Germinal center (tissue), 1 donor: ENCODE data around the gene EVA1A.

Experiments used
- DNase-seq: peaks from one replicate; pipeline ENCODE4 v3.0.0; 2012; ENCODE audit warnings: mixed read lengths, low spot score

The EVA1A gene

GRCh38 chr2:75540994-75541393, 19.7 kb downstream of the EVA1A start:
- DNase-seq: no peak

DNA sequence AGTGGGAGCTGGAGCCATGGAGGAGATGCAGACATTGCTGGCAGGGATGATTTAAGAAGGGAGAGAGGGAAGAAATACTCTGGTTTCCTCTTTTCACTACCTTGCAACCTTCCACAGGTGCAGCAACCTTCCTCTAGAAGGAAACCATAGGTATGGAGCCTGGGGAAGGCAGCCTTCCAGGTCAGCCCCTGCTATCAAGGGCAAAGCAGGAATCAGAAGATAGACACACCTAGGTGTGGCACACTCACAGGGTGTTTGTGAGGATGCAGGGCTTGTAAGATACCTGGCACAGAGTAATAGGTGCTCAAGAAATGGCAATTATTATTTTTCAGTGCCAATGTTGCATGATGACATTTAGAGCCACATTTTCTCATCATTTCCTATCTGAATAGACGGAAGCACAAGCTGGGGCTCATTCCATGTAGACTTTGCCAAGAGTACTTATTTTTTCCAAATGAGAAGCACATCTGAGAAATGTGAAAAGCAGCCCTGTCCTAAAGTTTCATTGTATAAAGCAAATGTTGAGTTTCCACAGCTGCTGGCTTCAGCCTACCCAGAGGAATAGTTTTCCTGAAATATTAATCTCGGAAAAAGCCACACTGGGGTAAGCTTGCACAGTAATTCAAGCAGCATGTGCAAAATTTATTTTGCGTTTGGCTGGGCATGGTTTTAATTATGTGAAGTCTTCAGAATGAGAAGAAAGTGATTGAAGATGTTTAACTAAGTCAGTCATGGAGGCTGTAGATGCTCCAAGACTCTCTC, 20.6 kb downstream of the EVA1A start:
- DNase-seq: no peak

DNA sequence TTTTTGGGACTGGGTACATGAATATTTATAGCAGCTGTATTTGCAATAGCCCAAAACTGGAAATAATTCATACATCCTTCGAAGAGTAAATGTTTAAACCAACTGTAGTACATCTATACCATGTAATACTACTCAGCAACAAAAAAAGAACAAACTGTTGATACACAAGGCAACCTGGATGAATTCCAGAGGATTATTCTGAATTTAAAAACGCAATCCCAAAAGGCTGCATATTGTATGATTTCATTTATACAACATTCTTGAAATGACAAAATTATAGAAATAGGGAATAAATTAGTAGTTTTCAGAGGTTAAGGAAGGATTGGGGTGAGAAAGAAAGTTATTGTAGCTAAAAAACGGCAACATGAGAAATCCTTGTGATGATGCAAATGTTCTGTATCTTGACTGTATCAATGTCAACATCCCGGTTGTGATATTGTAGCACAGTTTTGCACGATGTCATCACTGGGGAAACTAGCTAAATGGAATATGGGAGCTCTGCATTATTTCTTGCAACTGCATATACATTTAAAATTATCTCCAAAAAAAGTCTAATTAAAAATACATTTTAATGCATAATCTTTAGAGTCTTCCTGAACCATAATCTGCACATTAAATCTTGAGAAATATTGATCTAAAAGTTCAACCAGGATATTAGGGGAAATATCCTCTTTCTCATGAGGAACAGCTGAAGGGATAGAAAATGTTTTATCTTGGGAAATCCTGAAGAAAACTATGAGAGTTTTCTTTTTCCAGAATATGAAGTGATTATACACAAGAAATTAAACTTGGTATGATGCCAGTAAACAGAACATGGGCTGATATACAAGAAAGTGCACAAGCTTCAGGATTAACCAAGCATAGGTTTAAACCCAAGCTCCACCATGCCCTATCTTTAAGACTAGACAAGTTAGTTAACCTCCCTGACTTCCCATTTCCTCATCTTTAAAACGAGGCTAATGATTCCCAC, 21.9 kb downstream of the EVA1A start:
- DNase-seq: no peak

GRCh38 chr2:75537658-75538057, 23.1 kb downstream of the EVA1A start:
- DNase-seq: no peak

GRCh38 chr2:75533135-75533534, 27.6 kb downstream of the EVA1A start:
- no peak for DNase-seq

- DNase-seq: no peak
Measured at GRCh38 chr2:75532488-75532887, 28.3 kb downstream of the EVA1A start.

DNA sequence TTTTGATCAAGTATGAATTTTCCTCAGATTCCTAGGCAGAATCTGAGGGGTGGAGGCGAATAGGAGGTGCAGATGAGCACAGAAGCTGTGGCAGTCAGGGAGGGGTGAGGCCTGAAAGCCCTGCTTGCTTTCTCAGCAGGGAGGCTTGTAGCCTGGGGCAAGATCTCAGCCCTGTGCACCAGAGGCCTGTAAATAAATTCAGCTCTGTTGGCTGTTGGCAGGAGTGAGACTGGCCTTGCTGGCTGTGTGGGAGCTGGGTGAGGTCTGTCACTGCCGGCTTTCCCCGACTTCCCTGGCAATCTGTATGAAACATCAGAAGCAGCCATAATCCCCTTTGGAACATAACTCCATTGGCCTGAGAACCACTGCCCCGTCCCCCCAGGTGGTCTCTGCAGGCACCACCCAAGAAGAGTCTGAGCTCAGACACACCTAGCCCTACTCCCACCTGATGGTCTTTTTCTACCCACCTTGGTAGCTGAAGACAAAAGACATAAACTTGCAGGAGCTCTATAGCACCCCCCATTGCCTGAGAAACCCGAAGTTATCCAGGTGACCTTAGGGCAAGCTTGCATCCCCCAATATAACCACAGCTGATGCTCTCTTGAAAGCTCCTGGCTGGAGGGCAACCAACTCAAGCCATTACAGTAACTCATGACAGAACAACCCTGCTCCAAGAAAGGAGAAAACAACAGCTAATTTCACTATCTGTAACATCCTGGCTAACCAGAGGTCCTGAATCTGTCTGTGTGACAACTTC, 32.3 kb downstream of the EVA1A start:
- no peak for DNase-seq

- DNase-seq: no peak
Measured at GRCh38 chr2:75527676-75528075, 33.1 kb downstream of the EVA1A start.

- DNase-seq: no peak
Measured at GRCh38 chr2:75526842-75527241, 33.9 kb downstream of the EVA1A start.

- DNase-seq: no peak
Measured at GRCh38 chr2:75525434-75526310, 35.1 kb downstream of the EVA1A start.

DNA sequence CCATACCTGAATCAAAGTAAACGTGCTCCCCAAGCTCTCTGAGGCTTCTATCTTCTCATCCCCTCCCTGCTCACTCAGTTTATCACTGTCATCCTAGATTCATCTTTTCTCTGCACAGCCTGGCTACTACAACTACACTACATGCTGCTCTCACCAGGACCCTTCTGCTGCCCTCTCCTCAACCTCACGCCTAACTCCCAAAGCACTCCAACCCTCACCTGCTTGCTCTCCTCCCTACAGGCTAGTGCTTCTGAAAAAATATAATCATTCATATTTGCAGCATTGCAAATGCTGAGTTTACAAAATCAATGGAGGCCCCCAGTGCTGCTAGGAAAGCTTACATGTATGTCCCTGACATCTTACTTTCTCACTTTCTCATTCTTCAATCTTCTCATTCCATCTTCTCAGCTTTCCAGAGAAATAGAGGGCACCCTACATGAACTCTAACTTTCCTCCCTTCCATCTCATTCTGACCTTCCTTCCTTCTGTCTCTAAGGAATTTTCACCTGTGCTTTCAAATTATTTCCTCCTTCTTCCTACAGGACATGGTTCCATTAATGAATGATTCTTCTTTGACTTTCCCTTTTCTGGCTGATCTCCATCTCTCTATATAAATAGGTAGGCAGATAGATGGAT, 36.3 kb downstream of the EVA1A start:
- no peak for DNase-seq

DNA sequence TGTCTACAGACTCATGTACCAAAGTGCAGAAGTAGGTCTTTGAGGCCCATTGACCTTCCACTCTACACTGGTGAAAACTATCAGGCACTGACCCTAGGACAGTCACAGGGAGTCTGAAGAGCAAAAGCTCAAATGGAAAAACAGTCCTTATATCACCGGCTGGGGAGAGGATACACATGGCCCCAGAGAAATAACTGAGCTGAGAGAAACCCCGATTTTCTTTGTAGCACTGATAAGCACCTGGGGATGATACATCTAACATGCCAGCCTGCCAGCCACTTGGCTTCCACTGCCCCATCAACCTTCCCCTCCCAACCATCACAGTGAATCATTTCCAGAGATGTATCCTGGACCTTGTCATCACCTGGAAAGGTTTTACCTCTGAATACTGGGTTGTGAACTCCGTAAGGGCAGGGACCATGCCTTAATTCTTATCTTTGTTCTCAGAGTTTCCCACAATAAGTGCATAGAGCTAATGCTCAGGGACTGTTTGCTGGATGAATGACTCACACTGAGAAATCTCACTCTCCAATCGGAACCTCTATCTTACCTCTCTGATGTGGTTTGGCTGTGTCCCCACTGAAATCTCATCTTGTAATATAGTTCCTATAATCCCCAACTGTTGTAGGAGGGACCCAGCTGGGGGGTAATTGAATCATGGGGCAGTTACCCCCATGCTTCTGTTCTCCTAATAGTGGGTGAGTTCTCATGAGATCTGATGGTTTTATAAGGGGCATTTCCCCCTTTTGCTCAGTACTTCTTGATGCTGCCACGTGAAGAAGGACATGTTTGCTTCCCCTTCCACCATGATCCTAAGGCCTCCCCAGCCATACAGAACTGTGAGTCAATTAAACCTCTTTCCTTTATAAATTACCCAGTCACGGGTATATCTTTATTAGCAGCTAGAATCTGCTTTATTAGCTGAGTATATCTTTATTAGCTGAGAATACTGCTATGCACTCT, 37.1 kb downstream of the EVA1A start:
- no peak for DNase-seq

- DNase-seq: no peak
Measured at GRCh38 chr2:75522543-75523312, 38.0 kb downstream of the EVA1A start.

DNA sequence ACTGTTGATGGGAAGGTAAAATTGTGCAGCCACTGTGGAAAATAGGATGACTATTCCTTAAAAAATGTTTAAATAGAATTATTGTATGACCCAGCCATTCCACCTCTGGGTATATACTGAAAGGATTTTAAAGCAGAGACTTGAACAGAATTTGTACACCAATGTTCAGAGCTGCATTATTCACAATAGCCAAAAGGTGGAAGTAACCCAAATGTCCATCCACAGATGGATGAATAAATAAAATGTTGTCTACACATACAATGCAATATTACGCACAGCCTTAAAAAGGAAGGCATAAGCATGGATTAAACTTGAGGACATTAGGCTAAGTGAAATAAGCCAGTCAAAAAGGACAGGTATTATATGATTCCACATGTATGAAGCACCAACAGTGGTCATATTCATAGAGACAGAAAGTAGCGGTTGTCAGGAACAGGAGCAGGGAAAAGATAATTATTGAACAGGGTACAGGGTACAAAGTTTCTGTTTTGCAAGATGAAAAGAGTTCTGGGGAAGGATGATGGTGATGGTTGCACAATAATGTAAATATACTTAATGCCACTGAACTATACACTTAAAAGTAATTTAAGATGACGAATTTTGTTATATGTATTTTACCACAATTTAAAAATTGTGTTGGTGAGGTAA, 39.4 kb downstream of the EVA1A start:
- DNase-seq: no peak

DNA sequence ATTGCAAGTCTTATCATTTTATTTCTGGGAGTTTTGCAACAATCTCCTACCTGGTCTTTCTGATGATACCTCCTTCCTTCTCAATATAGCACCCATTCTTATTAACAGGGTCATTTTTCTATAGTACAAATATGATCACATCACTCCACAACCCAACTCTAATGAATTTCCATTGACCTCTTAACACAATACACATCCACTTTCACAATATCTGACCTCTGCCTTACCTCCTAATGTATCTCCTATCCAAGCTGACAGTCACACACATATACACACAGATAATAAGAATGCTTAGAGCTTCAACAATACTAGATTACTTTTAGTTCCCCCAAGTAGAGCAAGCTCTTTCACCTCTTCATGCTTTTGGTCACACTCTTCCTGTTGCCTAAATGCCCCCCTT, 40.9 kb downstream of the EVA1A start:
- DNase-seq: no peak

GRCh38 chr2:75518638-75519465, 41.9 kb downstream of the EVA1A start:
- DNase-seq: no peak

- DNase-seq: no peak
Measured at GRCh38 chr2:75517547-75518230, 43.0 kb downstream of the EVA1A start.
